Hepatocyte (in vitro differentiated cells): ENCODE results near the gene RAP1GAP2.

Source experiments
- EZH2 ChIP-seq: fragments of 200-600 bp; sonication (generic); IDR thresholded peaks from 2 replicates; pipeline ENCODE4 v1.6.1; 2016; ENCODE audit warnings: antibody characterized with exemption, mild to moderate bottlenecking, borderline replicate concordance
- EZH2phosphoT487 ChIP-seq: fragments of 200-600 bp; sonication (generic); IDR thresholded peaks from one replicate; pipeline ENCODE4 v1.6.1; 2018; ENCODE audit warnings: antibody characterized with exemption, mild to moderate bottlenecking, low read depth, moderate library complexity; ENCODE audit not compliant: unreplicated experiment, severe bottlenecking
- TF ChIP-seq, protein P1 (sequence below): fragments of 200-600 bp; sonication (generic); IDR thresholded peaks from 2 replicates; pipeline ENCODE4 v1.5.1; 2016; ENCODE audit warnings: antibody characterized with exemption, mild to moderate bottlenecking; ENCODE audit not compliant: poor library complexity

DNA sequence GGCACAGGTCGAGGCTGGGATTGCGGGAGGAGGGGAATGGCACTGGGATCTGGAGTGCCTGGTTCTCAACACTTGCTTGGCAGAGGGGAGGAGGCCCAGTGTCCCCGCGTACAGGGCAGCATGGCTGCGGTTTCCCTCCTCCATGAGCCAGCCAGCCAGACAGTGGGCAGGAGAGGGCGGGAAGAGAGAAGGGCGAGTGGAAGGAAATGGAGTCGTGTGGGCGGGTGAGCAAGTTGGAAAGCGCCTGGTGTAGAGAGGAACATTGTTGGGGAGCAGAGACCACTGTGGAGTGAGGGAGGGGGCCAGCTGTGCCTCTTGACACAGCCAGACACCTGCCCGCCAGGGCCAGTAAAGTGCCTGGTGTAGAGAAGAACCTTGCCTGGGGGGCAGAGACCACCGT lies 136.7 kb downstream of the RAP1GAP2 start:
- TF ChIP-seq, protein P1, sequence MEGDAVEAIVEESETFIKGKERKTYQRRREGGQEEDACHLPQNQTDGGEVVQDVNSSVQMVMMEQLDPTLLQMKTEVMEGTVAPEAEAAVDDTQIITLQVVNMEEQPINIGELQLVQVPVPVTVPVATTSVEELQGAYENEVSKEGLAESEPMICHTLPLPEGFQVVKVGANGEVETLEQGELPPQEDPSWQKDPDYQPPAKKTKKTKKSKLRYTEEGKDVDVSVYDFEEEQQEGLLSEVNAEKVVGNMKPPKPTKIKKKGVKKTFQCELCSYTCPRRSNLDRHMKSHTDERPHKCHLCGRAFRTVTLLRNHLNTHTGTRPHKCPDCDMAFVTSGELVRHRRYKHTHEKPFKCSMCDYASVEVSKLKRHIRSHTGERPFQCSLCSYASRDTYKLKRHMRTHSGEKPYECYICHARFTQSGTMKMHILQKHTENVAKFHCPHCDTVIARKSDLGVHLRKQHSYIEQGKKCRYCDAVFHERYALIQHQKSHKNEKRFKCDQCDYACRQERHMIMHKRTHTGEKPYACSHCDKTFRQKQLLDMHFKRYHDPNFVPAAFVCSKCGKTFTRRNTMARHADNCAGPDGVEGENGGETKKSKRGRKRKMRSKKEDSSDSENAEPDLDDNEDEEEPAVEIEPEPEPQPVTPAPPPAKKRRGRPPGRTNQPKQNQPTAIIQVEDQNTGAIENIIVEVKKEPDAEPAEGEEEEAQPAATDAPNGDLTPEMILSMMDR: no peak
- no peak for TF ChIP-seq EZH2
- TF ChIP-seq EZH2phosphoT487: no peak
